ENCODE measurements around the gene DIPK2A. TPM values are rescaled to one million over a fixed set of nuclear protein-coding genes. Genes with fewer than 3 reads are reported as not detected.

The DIPK2A gene
- polyA plus RNA-seq (2013) = 11.2 and 11.6 TPM in 2 replicates

- no CpG with 5 or more reads among the region's 71 CpGs for WGBS (ENCODE audit: extremely low coverage, insufficient coverage, insufficient read length)
- peak within 1 kb of the TSS; percentile 97 for H3K14ac ChIP-seq (ENCODE audit: low read length)
- H2BK12ac ChIP-seq (ENCODE audit: low read length) = peak within 1 kb of the TSS; percentile 70
These were observed at the start of gene DIPK2A for GRCh38 chr3:143971359-143972154. DIPK2A (plus strand) TSS chr3:143971823; CDS start chr3:143972333, 510 bp downstream.

GRCh38 chr3:143924522-143925285 lies 46.9 kb upstream of the DIPK2A start:
- Histone ChIP-seq H3K23ac (ENCODE audit: low read length) (no peak overlapping the region), H3K79me1 (ENCODE audit: low read length) (no peaks in the 10 kb centered on the region), H4K91ac (ENCODE audit: low read depth, low read length) (no peak overlapping the region), H2BK5ac (ENCODE audit: low read depth, low read length, poor library complexity) (no peak overlapping the region), H2BK12ac (ENCODE audit: low read length) (no peak overlapping the region), H4K8ac (ENCODE audit: low read depth, low read length) (no peak overlapping the region), H3K27ac (ENCODE audit: low read depth, low read length) (no peak overlapping the region), H4K12ac (ENCODE audit: low read depth, low read length) (no peak overlapping the region), H2BK120ac (ENCODE audit: insufficient read depth, low read length, poor library complexity) (no peak overlapping the region), H3K18ac (ENCODE audit: low read length) (no peak overlapping the region), H3K4me1 (ENCODE audit: control insufficient read depth in 1 of 2, insufficient read depth in 2 of 2, low read length in 2 of 2) (no peaks in the 10 kb centered on the region), H3K36me3 (ENCODE audit: control insufficient read depth in 1 of 2, insufficient read depth in 2 of 2, low read length in 2 of 2) (no peaks in the 10 kb centered on the region), H2AK5ac (ENCODE audit: low read length) (no peak overlapping the region), H3K14ac (ENCODE audit: low read length) (no peak overlapping the region), H3K4me3 (ENCODE audit: low read depth, low read length) (no peak overlapping the region), H3K27me3 (ENCODE audit: insufficient read depth, low read length) (no peaks in the 10 kb centered on the region), H3K4ac (ENCODE audit: low read depth, low read length) (no peak overlapping the region), H3K4me2 (ENCODE audit: low read length) (no peak overlapping the region), H3K9me3 (ENCODE audit: insufficient read depth, low read depth, low read length) (no peaks in the 10 kb centered on the region), H3K9ac (ENCODE audit: low read length) (no peak overlapping the region), H3K79me2 (ENCODE audit: control insufficient read depth, insufficient read depth, low read length, poor library complexity) (no peaks in the 10 kb centered on the region), H2AFZ (ENCODE audit: insufficient read depth, low read length, poor library complexity) (no peak overlapping the region)
- no CpG with 5 or more reads among the region's 9 CpGs for WGBS (ENCODE audit: extremely low coverage, insufficient coverage, insufficient read length)
- no peak for DNase-seq

More at GRCh38 chr3:143971359-143972154, at the start of gene DIPK2A:
- Histone ChIP-seq H4K12ac (ENCODE audit: low read depth, low read length) (peak within 1 kb of the TSS; percentile 96), H4K91ac (ENCODE audit: low read depth, low read length) (peak within 1 kb of the TSS; percentile 92), H3K23ac (ENCODE audit: low read length) (no peak within 1 kb of the TSS), H3K27me3 (ENCODE audit: insufficient read depth, low read length) (no peaks in the 10 kb centered on the region), H3K79me2 (ENCODE audit: control insufficient read depth, insufficient read depth, low read length, poor library complexity) (peaks cover 16% of the 10 kb centered on the region), H3K9me3 (ENCODE audit: insufficient read depth, low read depth, low read length) (no peaks in the 10 kb centered on the region), H2AK5ac (ENCODE audit: low read length) (no peak within 1 kb of the TSS), H3K79me1 (ENCODE audit: low read length) (peaks cover 24% of the 10 kb centered on the region), H3K4me1 (ENCODE audit: control insufficient read depth in 1 of 2, insufficient read depth in 2 of 2, low read length in 2 of 2) (no peaks in the 10 kb centered on the region), H3K4ac (ENCODE audit: low read depth, low read length) (peak within 1 kb of the TSS; percentile 77), H3K27ac (ENCODE audit: low read depth, low read length) (peak within 1 kb of the TSS; percentile 98), H3K4me2 (ENCODE audit: low read length) (peak within 1 kb of the TSS; percentile 81), H3K18ac (ENCODE audit: low read length) (peak within 1 kb of the TSS; percentile 99), H4K8ac (ENCODE audit: low read depth, low read length) (peak within 1 kb of the TSS; percentile 97), H3K4me3 (ENCODE audit: low read depth, low read length) (peak within 1 kb of the TSS; percentile 82), H3K9ac (ENCODE audit: low read length) (peak within 1 kb of the TSS; percentile 90), H3K36me3 (ENCODE audit: control insufficient read depth in 1 of 2, insufficient read depth in 2 of 2, low read length in 2 of 2) (no peaks in the 10 kb centered on the region), H2BK5ac (ENCODE audit: low read depth, low read length, poor library complexity) (peak within 1 kb of the TSS; percentile 97), H2BK120ac (ENCODE audit: insufficient read depth, low read length, poor library complexity) (peak within 1 kb of the TSS; percentile 93), H2AFZ (ENCODE audit: insufficient read depth, low read length, poor library complexity) (peak within 1 kb of the TSS; percentile 85)
- peak; percentile 51 to 63 for DNase-seq

GRCh38 chr3:143928056-143928455 lies 43.6 kb upstream of the DIPK2A start:
- Histone ChIP-seq H3K9ac (ENCODE audit: low read length) (no peak overlapping the region), H3K4ac (ENCODE audit: low read depth, low read length) (no peak overlapping the region), H3K79me1 (ENCODE audit: low read length) (no peaks in the 10 kb centered on the region), H3K18ac (ENCODE audit: low read length) (no peak overlapping the region), H3K36me3 (ENCODE audit: control insufficient read depth in 1 of 2, insufficient read depth in 2 of 2, low read length in 2 of 2) (no peaks in the 10 kb centered on the region), H3K4me3 (ENCODE audit: low read depth, low read length) (no peak overlapping the region), H3K14ac (ENCODE audit: low read length) (no peak overlapping the region), H3K4me2 (ENCODE audit: low read length) (no peak overlapping the region), H3K9me3 (ENCODE audit: insufficient read depth, low read depth, low read length) (no peaks in the 10 kb centered on the region), H3K27me3 (ENCODE audit: insufficient read depth, low read length) (no peaks in the 10 kb centered on the region), H3K27ac (ENCODE audit: low read depth, low read length) (no peak overlapping the region), H4K12ac (ENCODE audit: low read depth, low read length) (no peak overlapping the region), H2BK12ac (ENCODE audit: low read length) (no peak overlapping the region), H2AFZ (ENCODE audit: insufficient read depth, low read length, poor library complexity) (no peak overlapping the region), H2AK5ac (ENCODE audit: low read length) (no peak overlapping the region), H2BK120ac (ENCODE audit: insufficient read depth, low read length, poor library complexity) (no peak overlapping the region), H3K4me1 (ENCODE audit: control insufficient read depth in 1 of 2, insufficient read depth in 2 of 2, low read length in 2 of 2) (no peaks in the 10 kb centered on the region), H4K91ac (ENCODE audit: low read depth, low read length) (no peak overlapping the region), H3K79me2 (ENCODE audit: control insufficient read depth, insufficient read depth, low read length, poor library complexity) (no peaks in the 10 kb centered on the region), H4K8ac (ENCODE audit: low read depth, low read length) (no peak overlapping the region), H3K23ac (ENCODE audit: low read length) (no peak overlapping the region), H2BK5ac (ENCODE audit: low read depth, low read length, poor library complexity) (no peak overlapping the region)
- no CpG with 5 or more reads among the region's 1 CpG for WGBS (ENCODE audit: extremely low coverage, insufficient coverage, insufficient read length)
- DNase-seq = no peak

GRCh38 chr3:143928541-143929255 lies 42.9 kb upstream of the DIPK2A start:
- no peak overlapping the region for H2BK12ac ChIP-seq (ENCODE audit: low read length)
- H2BK120ac ChIP-seq (ENCODE audit: insufficient read depth, low read length, poor library complexity) = no peak overlapping the region
- no peak overlapping the region for H3K18ac ChIP-seq (ENCODE audit: low read length)
- H3K14ac ChIP-seq (ENCODE audit: low read length) = no peak overlapping the region
- H3K79me1 ChIP-seq (ENCODE audit: low read length) = no peaks in the 10 kb centered on the region
- no peak overlapping the region for H3K27ac ChIP-seq (ENCODE audit: low read depth, low read length)
- no peak overlapping the region for H2AFZ ChIP-seq (ENCODE audit: insufficient read depth, low read length, poor library complexity)
- H3K4ac ChIP-seq (ENCODE audit: low read depth, low read length) = no peak overlapping the region
- no CpG with 5 or more reads among the region's 3 CpGs for WGBS (ENCODE audit: extremely low coverage, insufficient coverage, insufficient read length)
- H3K79me2 ChIP-seq (ENCODE audit: control insufficient read depth, insufficient read depth, low read length, poor library complexity) = no peaks in the 10 kb centered on the region
- H4K12ac ChIP-seq (ENCODE audit: low read depth, low read length) = no peak overlapping the region
- H3K4me1 ChIP-seq (ENCODE audit: control insufficient read depth in 1 of 2, insufficient read depth in 2 of 2, low read length in 2 of 2) = no peaks in the 10 kb centered on the region
- no peak overlapping the region for H2AK5ac ChIP-seq (ENCODE audit: low read length)
- H3K9me3 ChIP-seq (ENCODE audit: insufficient read depth, low read depth, low read length) = no peaks in the 10 kb centered on the region
- H2BK5ac ChIP-seq (ENCODE audit: low read depth, low read length, poor library complexity) = no peak overlapping the region
- H3K4me3 ChIP-seq (ENCODE audit: low read depth, low read length) = no peak overlapping the region
- no peak overlapping the region for H4K91ac ChIP-seq (ENCODE audit: low read depth, low read length)
- no peak overlapping the region for H4K8ac ChIP-seq (ENCODE audit: low read depth, low read length)
- no peak overlapping the region for H3K4me2 ChIP-seq (ENCODE audit: low read length)
- no peak overlapping the region for H3K9ac ChIP-seq (ENCODE audit: low read length)
- DNase-seq = no peak
- H3K27me3 ChIP-seq (ENCODE audit: insufficient read depth, low read length) = no peaks in the 10 kb centered on the region
- H3K23ac ChIP-seq (ENCODE audit: low read length) = no peak overlapping the region
- H3K36me3 ChIP-seq (ENCODE audit: control insufficient read depth in 1 of 2, insufficient read depth in 2 of 2, low read length in 2 of 2) = no peaks in the 10 kb centered on the region

Measured in trophoblast cell (in vitro differentiated cells and primary cell).